DLD1 (cell line): ENCODE results near the gene ACAN.

ENCODE experiments used
- in situ Hi-C: cut with HindIII; loops from 2 replicates; pipeline ENCODE4 v1.10.0; 2017; ENCODE audit warnings: low sequenced_read_pairs

ACAN gene

GRCh38 chr15:88803241-88803919, at the start of gene ACAN:
ACAN (plus strand) TSS chr15:88803436; CDS start chr15:88836207, 32,771 bp downstream.
- in situ Hi-C loops: no loop called here

GRCh38 chr15:88756521-88756920, 46.7 kb upstream of the ACAN start:
- in situ Hi-C loops: no loop called here

GRCh38 chr15:88756921-88757320, 46.3 kb upstream of the ACAN start:
- in situ Hi-C loops: no loop called here

GRCh38 chr15:88759872-88760271, 43.4 kb upstream of the ACAN start:
- in situ Hi-C loops: no loop called here

GRCh38 chr15:88764448-88764847, 38.8 kb upstream of the ACAN start:
- in situ Hi-C loops: no loop called here

GRCh38 chr15:88765212-88765611, 38.0 kb upstream of the ACAN start:
- in situ Hi-C loops: no loop called here

GRCh38 chr15:88769161-88769971, 33.9 kb upstream of the ACAN start:
- in situ Hi-C loops: no loop called here

GRCh38 chr15:88775776-88776175, 27.5 kb upstream of the ACAN start:
- in situ Hi-C loops: no loop called here

- in situ Hi-C loops: no loop called here
Observed at GRCh38 chr15:88776646-88777045, 26.6 kb upstream of the ACAN start.

GRCh38 chr15:88779944-88780343, 23.3 kb upstream of the ACAN start:
- in situ Hi-C loops: no loop called here

GRCh38 chr15:88782465-88782864, 20.8 kb upstream of the ACAN start:
- in situ Hi-C loops: no loop called here

GRCh38 chr15:88785217-88785616, 18.0 kb upstream of the ACAN start:
- in situ Hi-C loops: no loop called here

- in situ Hi-C loops: no loop called here
Observed at GRCh38 chr15:88788036-88788435, 15.2 kb upstream of the ACAN start.

GRCh38 chr15:88788816-88789215, 14.4 kb upstream of the ACAN start:
- in situ Hi-C loops: no loop called here

- in situ Hi-C loops: no loop called here
Observed at GRCh38 chr15:88790486-88790885, 12.8 kb upstream of the ACAN start.

GRCh38 chr15:88791637-88792036, 11.6 kb upstream of the ACAN start:
- in situ Hi-C loops: no loop called here

- in situ Hi-C loops: no loop called here
Observed at GRCh38 chr15:88792342-88793282, 10.6 kb upstream of the ACAN start.

- in situ Hi-C loops: no loop called here
Observed at GRCh38 chr15:88794001-88794400, 9.2 kb upstream of the ACAN start.

GRCh38 chr15:88797663-88798339, 5.4 kb upstream of the ACAN start:
- in situ Hi-C loops: no loop called here

GRCh38 chr15:88799341-88799740, 3.9 kb upstream of the ACAN start:
- in situ Hi-C loops: no loop called here

GRCh38 chr15:88800026-88800425, 3.2 kb upstream of the ACAN start:
- in situ Hi-C loops: no loop called here
